Adrenal gland (tissue), 5 donors: ENCODE results near the gene HERC6.

Experiments used
- POLR2A ChIP-seq, 2 donors: fragments of 450-650 bp; IDR thresholded peaks; one replicate each; pipeline ENCODE4 v1.6.1; 2017; ENCODE audit warnings: antibody characterized with exemption in 2 of 2, mild to moderate bottlenecking in 2 of 2, moderate library complexity in 1 of 2
- TF ChIP-seq, protein P1 (sequence below), 6 experiments: fragments of 450-650 bp in 4 of 6; fragments of 200-600 bp in 2 of 6; sonication (generic) in 1 of 6; IDR thresholded peaks; 1 replicate in 5 of 6; 2 replicates in 1 of 6; pipeline versions ENCODE4 v1.5.1 to v1.8.0; 2016 to 2021; ENCODE audit warnings: antibody characterized with exemption in 6 of 6, mild to moderate bottlenecking in 2 of 6, moderate library complexity in 1 of 6
- donor health status: DM: no; HTN: no; CAD: no.

DNA sequence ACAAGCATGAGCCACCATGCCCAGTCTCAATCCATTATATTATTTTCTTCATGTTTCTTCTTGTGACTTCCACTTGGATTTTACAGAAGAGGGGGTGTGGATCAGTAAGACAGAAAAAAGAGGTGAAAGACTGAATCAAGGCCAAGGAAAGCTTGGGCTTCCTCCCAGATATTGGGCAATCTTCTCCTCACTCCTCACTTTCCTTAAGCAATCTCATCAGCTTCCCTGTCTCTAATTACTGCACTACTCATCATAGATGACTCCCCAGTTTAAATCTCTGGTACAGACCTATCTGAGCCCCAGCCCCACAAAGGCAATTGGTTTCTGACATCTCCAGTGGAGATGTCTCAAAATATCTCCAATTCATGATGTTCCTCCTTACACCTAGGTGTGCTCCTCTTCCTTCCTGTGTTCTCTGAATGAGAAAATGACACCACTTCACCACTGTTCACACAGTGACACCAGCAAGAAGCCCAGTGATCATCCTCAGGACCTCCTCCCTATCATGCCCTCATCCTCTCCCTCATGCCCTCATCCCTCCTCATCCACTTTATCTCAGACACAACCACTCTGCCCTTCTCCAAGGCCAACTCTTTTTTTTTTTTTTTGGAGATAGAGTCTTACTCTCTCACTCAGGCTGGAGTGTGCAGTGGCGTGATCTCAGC is 44.8 kb upstream of the HERC6 start:
- TF ChIP-seq, protein P1, sequence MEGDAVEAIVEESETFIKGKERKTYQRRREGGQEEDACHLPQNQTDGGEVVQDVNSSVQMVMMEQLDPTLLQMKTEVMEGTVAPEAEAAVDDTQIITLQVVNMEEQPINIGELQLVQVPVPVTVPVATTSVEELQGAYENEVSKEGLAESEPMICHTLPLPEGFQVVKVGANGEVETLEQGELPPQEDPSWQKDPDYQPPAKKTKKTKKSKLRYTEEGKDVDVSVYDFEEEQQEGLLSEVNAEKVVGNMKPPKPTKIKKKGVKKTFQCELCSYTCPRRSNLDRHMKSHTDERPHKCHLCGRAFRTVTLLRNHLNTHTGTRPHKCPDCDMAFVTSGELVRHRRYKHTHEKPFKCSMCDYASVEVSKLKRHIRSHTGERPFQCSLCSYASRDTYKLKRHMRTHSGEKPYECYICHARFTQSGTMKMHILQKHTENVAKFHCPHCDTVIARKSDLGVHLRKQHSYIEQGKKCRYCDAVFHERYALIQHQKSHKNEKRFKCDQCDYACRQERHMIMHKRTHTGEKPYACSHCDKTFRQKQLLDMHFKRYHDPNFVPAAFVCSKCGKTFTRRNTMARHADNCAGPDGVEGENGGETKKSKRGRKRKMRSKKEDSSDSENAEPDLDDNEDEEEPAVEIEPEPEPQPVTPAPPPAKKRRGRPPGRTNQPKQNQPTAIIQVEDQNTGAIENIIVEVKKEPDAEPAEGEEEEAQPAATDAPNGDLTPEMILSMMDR (IDR thresholded peaks at IDR 0.05), result no peak
- no peak for TF ChIP-seq POLR2A (IDR thresholded peaks at IDR 0.05)
